B cell (primary cell): ENCODE measurements around the gene CCDC178.

Experiments
- EZH2 ChIP-seq: IDR thresholded peaks from 2 replicates; pipeline ENCODE4 v1.6.1; 2012; ENCODE audit warnings: borderline replicate concordance, low read depth, mild to moderate bottlenecking, moderate library complexity, low read length; ENCODE audit not compliant: insufficient read depth, poor library complexity, severe bottlenecking
- TF ChIP-seq, protein P1 (sequence below): fragments of 200-600 bp; IDR thresholded peaks from one replicate; pipeline ENCODE4 v1.8.0; 2022; ENCODE audit warnings: antibody characterized with exemption, mild to moderate bottlenecking

DNA sequence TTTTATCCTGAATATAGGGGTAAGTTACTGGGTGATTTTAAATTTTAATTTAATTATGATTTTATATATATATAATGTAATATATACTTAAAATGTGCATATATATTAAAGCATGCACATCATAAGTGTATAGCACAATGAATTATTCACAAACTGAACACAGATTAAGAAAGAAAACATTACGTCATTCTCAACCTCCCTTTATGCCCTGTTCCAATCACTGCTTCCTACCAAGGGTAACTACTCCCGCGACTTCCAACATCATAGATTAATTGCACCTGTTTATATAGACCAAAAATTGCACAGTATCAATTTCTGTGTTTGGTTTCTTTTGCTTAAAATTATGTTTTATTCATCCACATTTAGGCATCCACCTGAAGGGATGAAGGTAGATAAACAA is 366.4 kb downstream of the CCDC178 start:
- TF ChIP-seq, protein P1, sequence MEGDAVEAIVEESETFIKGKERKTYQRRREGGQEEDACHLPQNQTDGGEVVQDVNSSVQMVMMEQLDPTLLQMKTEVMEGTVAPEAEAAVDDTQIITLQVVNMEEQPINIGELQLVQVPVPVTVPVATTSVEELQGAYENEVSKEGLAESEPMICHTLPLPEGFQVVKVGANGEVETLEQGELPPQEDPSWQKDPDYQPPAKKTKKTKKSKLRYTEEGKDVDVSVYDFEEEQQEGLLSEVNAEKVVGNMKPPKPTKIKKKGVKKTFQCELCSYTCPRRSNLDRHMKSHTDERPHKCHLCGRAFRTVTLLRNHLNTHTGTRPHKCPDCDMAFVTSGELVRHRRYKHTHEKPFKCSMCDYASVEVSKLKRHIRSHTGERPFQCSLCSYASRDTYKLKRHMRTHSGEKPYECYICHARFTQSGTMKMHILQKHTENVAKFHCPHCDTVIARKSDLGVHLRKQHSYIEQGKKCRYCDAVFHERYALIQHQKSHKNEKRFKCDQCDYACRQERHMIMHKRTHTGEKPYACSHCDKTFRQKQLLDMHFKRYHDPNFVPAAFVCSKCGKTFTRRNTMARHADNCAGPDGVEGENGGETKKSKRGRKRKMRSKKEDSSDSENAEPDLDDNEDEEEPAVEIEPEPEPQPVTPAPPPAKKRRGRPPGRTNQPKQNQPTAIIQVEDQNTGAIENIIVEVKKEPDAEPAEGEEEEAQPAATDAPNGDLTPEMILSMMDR, result no peak
- no peak for TF ChIP-seq EZH2
